Measurements from ENCODE around the gene SUSD6. TPM values are rescaled to one million over a fixed set of nuclear protein-coding genes. Genes with fewer than 3 reads are reported as not detected.

The SUSD6 gene
- total and polyA plus RNA-seq, 2 experiments from 2014 or later, result 2.8 to 3.4 TPM

DNA sequence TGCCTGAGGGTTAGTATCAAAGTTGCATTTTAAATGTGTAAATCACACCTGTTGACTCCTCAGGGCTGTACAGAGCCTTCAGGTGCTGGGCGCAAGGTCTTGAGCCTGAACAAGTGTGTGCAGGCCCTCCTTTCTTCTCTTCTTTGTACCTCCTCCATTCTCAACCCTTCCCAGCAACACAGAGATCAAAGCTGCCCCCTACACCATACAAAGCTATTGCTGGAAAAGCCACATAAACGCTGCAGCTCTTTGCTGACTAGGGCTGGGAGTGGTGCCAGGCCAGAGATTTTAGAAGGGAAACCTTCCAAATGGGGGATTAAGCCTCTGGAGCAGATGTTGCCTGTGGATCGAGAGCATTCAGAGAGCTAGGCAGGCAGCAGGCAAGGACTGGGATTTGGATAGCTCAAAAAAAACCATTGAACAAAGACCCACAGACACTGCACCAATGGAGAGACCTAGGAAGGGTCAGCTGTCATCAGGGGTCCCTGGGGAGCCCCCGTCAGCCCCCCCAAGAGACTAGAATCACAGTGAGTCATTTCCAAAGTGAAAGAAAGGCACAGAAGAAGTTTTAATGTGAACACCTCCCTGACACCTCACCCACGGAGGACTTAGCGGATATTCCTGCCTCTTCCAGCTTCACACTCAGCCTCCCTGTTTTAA is 18.2 kb upstream of the SUSD6 start (continued):
- TF ChIP-seq, protein P1, sequence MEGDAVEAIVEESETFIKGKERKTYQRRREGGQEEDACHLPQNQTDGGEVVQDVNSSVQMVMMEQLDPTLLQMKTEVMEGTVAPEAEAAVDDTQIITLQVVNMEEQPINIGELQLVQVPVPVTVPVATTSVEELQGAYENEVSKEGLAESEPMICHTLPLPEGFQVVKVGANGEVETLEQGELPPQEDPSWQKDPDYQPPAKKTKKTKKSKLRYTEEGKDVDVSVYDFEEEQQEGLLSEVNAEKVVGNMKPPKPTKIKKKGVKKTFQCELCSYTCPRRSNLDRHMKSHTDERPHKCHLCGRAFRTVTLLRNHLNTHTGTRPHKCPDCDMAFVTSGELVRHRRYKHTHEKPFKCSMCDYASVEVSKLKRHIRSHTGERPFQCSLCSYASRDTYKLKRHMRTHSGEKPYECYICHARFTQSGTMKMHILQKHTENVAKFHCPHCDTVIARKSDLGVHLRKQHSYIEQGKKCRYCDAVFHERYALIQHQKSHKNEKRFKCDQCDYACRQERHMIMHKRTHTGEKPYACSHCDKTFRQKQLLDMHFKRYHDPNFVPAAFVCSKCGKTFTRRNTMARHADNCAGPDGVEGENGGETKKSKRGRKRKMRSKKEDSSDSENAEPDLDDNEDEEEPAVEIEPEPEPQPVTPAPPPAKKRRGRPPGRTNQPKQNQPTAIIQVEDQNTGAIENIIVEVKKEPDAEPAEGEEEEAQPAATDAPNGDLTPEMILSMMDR (conservative IDR thresholded peaks at IDR 0.05; ENCODE audit: low read depth in 2 of 2), result no peak
- no peak for TF ChIP-seq NANOG (IDR thresholded peaks at IDR 0.05; ENCODE audit: borderline replicate concordance)
- TF ChIP-seq STAT1 (IDR thresholded peaks at IDR 0.05; ENCODE audit: unreplicated experiment), result no peak
- TF ChIP-seq ZNF114 (CRISPR knock-in tag; IDR thresholded peaks at IDR 0.05), result no peak
- TF ChIP-seq EZH2 (IDR thresholded peaks at IDR 0.05; ENCODE audit: low read depth, unreplicated experiment), result no peak
- TF ChIP-seq EZH2phosphoT487 (IDR thresholded peaks at IDR 0.05; ENCODE audit: unreplicated experiment), result no peak

DNA sequence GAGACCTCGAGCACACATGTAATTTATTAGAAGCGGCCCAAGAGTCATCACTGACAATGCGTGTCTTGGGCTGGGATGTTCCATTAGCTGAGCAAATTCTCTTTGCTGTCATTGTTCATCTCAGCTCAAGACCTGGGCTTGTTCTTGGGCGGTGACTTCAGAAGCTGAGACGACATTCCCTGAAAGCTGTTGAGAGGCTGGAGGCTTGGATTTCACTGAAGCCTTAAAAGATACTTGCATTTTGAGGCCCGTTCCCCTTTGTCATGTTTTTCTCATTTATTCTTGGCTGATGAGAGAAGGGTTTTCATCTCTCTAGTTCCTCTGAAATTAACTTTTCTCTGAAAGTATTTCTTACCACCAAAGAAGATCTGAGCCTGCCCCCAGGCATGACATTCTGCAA is 16.6 kb upstream of the SUSD6 start:
- DNase-seq (ENCODE audit: low spot score) (no peak), ATAC-seq (no peak)
- Mint-ChIP-seq H3K4me3 (no peak overlapping the region), H3K4me1 (peaks cover 2% of the 10 kb centered on the region; the same call in 1 of the 3 replicates), H3K9me3 (no peaks in the 10 kb centered on the region), H3K27ac (no peak overlapping the region), H3K36me3 (ENCODE audit: low read depth) (no peaks in the 10 kb centered on the region), H3K27me3 (ENCODE audit: insufficient read depth, low read depth, poor library complexity) (peaks cover 4% of the 10 kb centered on the region)
- Histone ChIP-seq H3K36me3 (ENCODE audit: insufficient read depth) (no peaks in the 10 kb centered on the region), H3K27me3 (ENCODE audit: insufficient read depth) (no peaks in the 10 kb centered on the region), H3K27ac (ENCODE audit: low read depth) (no peak overlapping the region), H3K4me1 (ENCODE audit: insufficient read depth) (no peaks in the 10 kb centered on the region), H3K4me2 (no peak overlapping the region), H3K4me3 (no peak overlapping the region), H3F3A (replicated peaks; ENCODE audit: low read depth) (no peaks in the 10 kb centered on the region), H4K20me1 (replicated peaks; ENCODE audit: insufficient read depth) (no peaks in the 10 kb centered on the region), H3K9me2 (ENCODE audit: insufficient read depth) (no peaks in the 10 kb centered on the region), H2AFZ (no peak overlapping the region), H3K79me2 (replicated peaks; ENCODE audit: insufficient read depth) (no peaks in the 10 kb centered on the region)
- TF ChIP-seq, protein P2, sequence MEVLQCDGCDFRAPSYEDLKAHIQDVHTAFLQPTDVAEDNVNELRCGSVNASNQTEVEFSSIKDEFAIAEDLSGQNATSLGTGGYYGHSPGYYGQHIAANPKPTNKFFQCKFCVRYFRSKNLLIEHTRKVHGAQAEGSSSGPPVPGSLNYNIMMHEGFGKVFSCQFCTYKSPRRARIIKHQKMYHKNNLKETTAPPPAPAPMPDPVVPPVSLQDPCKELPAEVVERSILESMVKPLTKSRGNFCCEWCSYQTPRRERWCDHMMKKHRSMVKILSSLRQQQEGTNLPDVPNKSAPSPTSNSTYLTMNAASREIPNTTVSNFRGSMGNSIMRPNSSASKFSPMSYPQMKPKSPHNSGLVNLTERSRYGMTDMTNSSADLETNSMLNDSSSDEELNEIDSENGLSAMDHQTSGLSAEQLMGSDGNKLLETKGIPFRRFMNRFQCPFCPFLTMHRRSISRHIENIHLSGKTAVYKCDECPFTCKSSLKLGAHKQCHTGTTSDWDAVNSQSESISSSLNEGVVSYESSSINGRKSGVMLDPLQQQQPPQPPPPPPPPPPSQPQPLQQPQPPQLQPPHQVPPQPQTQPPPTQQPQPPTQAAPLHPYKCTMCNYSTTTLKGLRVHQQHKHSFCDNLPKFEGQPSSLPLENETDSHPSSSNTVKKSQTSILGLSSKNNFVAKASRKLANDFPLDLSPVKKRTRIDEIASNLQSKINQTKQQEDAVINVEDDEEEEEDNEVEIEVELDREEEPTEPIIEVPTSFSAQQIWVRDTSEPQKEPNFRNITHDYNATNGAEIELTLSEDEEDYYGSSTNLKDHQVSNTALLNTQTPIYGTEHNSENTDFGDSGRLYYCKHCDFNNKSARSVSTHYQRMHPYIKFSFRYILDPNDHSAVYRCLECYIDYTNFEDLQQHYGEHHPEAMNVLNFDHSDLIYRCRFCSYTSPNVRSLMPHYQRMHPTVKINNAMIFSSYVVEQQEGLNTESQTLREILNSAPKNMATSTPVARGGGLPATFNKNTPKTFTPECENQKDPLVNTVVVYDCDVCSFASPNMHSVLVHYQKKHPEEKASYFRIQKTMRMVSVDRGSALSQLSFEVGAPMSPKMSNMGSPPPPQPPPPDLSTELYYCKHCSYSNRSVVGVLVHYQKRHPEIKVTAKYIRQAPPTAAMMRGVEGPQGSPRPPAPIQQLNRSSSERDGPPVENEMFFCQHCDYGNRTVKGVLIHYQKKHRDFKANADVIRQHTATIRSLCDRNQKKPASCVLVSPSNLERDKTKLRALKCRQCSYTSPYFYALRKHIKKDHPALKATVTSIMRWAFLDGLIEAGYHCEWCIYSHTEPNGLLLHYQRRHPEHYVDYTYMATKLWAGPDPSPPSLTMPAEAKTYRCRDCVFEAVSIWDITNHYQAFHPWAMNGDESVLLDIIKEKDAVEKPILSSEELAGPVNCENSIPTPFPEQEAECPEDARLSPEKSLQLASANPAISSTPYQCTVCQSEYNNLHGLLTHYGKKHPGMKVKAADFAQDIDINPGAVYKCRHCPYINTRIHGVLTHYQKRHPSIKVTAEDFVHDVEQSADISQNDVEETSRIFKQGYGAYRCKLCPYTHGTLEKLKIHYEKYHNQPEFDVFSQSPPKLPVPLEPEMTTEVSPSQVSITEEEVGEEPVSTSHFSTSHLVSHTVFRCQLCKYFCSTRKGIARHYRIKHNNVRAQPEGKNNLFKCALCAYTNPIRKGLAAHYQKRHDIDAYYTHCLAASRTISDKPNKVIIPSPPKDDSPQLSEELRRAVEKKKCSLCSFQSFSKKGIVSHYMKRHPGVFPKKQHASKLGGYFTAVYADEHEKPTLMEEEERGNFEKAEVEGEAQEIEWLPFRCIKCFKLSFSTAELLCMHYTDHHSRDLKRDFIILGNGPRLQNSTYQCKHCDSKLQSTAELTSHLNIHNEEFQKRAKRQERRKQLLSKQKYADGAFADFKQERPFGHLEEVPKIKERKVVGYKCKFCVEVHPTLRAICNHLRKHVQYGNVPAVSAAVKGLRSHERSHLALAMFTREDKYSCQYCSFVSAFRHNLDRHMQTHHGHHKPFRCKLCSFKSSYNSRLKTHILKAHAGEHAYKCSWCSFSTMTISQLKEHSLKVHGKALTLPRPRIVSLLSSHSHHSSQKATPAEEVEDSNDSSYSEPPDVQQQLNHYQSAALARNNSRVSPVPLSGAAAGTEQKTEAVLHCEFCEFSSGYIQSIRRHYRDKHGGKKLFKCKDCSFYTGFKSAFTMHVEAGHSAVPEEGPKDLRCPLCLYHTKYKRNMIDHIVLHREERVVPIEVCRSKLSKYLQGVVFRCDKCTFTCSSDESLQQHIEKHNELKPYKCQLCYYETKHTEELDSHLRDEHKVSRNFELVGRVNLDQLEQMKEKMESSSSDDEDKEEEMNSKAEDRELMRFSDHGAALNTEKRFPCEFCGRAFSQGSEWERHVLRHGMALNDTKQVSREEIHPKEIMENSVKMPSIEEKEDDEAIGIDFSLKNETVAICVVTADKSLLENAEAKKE (CRISPR knock-in tag; IDR thresholded peaks at IDR 0.05), result no peak
- TF ChIP-seq, protein P3, sequence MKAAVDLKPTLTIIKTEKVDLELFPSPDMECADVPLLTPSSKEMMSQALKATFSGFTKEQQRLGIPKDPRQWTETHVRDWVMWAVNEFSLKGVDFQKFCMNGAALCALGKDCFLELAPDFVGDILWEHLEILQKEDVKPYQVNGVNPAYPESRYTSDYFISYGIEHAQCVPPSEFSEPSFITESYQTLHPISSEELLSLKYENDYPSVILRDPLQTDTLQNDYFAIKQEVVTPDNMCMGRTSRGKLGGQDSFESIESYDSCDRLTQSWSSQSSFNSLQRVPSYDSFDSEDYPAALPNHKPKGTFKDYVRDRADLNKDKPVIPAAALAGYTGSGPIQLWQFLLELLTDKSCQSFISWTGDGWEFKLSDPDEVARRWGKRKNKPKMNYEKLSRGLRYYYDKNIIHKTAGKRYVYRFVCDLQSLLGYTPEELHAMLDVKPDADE (IDR thresholded peaks at IDR 0.05), result no peak
- TF ChIP-seq STAT1 (IDR thresholded peaks at IDR 0.05; ENCODE audit: unreplicated experiment) (no peak), ZNF331 (CRISPR knock-in tag; IDR thresholded peaks at IDR 0.05; ENCODE audit: low read depth) (no peak), ZNF114 (CRISPR knock-in tag; IDR thresholded peaks at IDR 0.05) (no peak), EZH2phosphoT487 (IDR thresholded peaks at IDR 0.05; ENCODE audit: unreplicated experiment) (no peak)
- TF ChIP-seq, protein P1 (conservative IDR thresholded peaks at IDR 0.05; ENCODE audit: low read depth in 2 of 2), result no peak

All from GM23338 (cell line).